ENCODE measurements around the gene U2AF2. TPM values are rescaled to one million over a fixed set of nuclear protein-coding genes. Genes with fewer than 3 reads are reported as not detected.

The U2AF2 gene
- polyA plus RNA-seq (129 and 158 TPM in 2 replicates), polyA minus RNA-seq (83.0 and 107 TPM in 2 replicates)

DNA sequence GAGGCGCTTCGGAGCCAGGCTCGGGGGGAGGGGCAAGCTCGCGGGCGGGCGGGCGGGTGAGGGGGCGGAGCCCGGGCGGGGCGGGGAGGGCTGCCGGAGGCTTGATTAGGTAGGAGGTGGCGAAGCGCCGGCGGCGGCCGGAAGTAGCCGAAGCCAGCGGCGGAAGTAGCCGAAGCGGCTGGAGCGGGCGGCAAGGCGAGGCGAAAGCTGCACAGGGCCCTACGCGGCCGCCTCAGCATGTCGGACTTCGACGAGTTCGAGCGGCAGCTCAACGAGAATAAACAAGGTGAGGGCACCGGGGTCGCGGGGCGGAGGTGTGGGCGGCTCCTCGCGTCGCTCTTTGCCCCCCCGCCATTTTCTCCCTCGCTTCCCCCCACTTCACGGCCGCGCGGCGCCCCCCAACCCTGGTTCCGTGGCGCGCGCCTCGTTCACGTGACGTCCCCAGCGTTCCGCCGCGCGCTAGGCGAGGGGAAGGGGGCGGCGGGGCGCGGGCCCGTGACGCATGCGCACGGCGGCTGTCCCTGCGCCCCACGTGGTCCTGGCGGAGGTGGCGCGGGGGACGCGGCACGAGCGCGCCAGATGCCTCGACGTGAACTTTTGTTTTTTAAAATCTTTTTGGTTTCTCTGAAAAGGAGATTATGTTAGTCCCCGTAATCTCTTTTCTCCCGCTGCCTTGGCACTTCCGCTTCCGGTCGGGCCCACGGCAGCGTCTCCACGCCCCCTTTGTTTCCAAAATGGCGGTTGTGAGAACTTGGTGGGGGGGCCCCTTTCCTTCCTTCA lies at the start of gene U2AF2:
U2AF2 (plus strand) TSS at position 168 of the 780 bp plus-strand sequence; CDS start at position 238, 70 bp downstream.
- Histone ChIP-seq H2AFZ (ENCODE audit: low read depth, low read length) (peak within 1 kb of the TSS; percentile 57), H4K20me1 (ENCODE audit: insufficient read depth) (peaks cover 39% of the 10 kb centered on the region), H3K27ac (ENCODE audit: low read length) (peak within 1 kb of the TSS; percentile 97), H3K27me3 (ENCODE audit: insufficient read depth, low read depth, low read length) (no peaks in the 10 kb centered on the region), H3K9me3 (ENCODE audit: low read length) (no peaks in the 10 kb centered on the region), H3F3A (ENCODE audit: insufficient read depth, low read length, poor library complexity, severe bottlenecking) (no peaks in the 10 kb centered on the region), H3K79me2 (replicated peaks; ENCODE audit: insufficient read depth, low read length) (peaks cover 43% of the 10 kb centered on the region), H3K9ac (ENCODE audit: low read length) (peak within 1 kb of the TSS; percentile 98), H3K9me2 (ENCODE audit: insufficient read depth, low read length) (no peaks in the 10 kb centered on the region), H3K4me3 (ENCODE audit: low read length) (peak within 1 kb of the TSS; percentile 91), H3K4me2 (ENCODE audit: low read length) (peak within 1 kb of the TSS; percentile 94), H3K36me3 (ENCODE audit: insufficient read depth, low read length) (no peaks in the 10 kb centered on the region)
- TF ChIP-seq REST (IDR thresholded peaks at IDR 0.05; ENCODE audit: borderline replicate concordance) (no peak), EP300 (conservative IDR thresholded peaks at IDR 0.05; ENCODE audit: poor library complexity, severe bottlenecking) (peak; percentile 62), MXI1 (conservative IDR thresholded peaks at IDR 0.05; ENCODE audit: poor library complexity, severe bottlenecking) (peak; percentile 98), SMC3 (conservative IDR thresholded peaks at IDR 0.05; ENCODE audit: poor library complexity) (no peak), POLR2AphosphoS5 (IDR thresholded peaks at IDR 0.05) (peak; percentile 87)

- Histone ChIP-seq H3F3A (ENCODE audit: insufficient read depth, low read length, poor library complexity, severe bottlenecking) (no peaks in the 10 kb centered on the region), H3K4me3 (ENCODE audit: low read length) (peak overlapping the region; percentile 97), H3K4me2 (ENCODE audit: low read length) (peak overlapping the region; percentile 83), H4K20me1 (ENCODE audit: insufficient read depth) (no peaks in the 10 kb centered on the region), H3K27me3 (ENCODE audit: insufficient read depth, low read depth, low read length) (no peaks in the 10 kb centered on the region), H3K79me2 (replicated peaks; ENCODE audit: insufficient read depth, low read length) (peaks cover 30% of the 10 kb centered on the region), H3K9me2 (ENCODE audit: insufficient read depth, low read length) (no peaks in the 10 kb centered on the region), H3K9ac (ENCODE audit: low read length) (peak overlapping the region; percentile 97), H2AFZ (ENCODE audit: low read depth, low read length) (peak overlapping the region; percentile 41), H3K27ac (ENCODE audit: low read length) (peak overlapping the region; percentile 91), H3K36me3 (ENCODE audit: insufficient read depth, low read length) (peaks cover 8% of the 10 kb centered on the region), H3K9me3 (ENCODE audit: low read length) (no peaks in the 10 kb centered on the region)
- no peak for TF ChIP-seq REST (IDR thresholded peaks at IDR 0.05; ENCODE audit: borderline replicate concordance)
- TF ChIP-seq RAD21 (conservative IDR thresholded peaks at IDR 0.05), result no peak
- no peak for TF ChIP-seq SMC3 (conservative IDR thresholded peaks at IDR 0.05; ENCODE audit: poor library complexity)
- TF ChIP-seq EZH2 (IDR thresholded peaks at IDR 0.05; ENCODE audit: borderline replicate concordance, insufficient read depth, low read length, poor library complexity, severe bottlenecking), result no peak
- peak; percentile 34 for TF ChIP-seq MXI1 (conservative IDR thresholded peaks at IDR 0.05; ENCODE audit: poor library complexity, severe bottlenecking)
These were observed 49.6 kb upstream of the U2AF2 start for GRCh38 chr19:55605207-55605636.

Measured in neural cell (in vitro differentiated cells).